GM12878 (cell line): Measurements from ENCODE around the gene SETD1A. TPM values are rescaled to one million over a fixed set of nuclear protein-coding genes. Genes with fewer than 3 reads are reported as not detected.

Source experiments
- ATAC-seq: fragments of 200-7000 bp; cut with Tn5 transposase; 3 replicates; pipeline ENCODE4 v1.9.1; 2020; ENCODE audit warnings: mild to moderate bottlenecking, moderate library complexity
- BruUV-seq: library from RNA; stranded (reverse); fragments of 400-500 nt; replicated peaks from 2 replicates; lab custom pipeline; 2021; lab: Mats Ljungman, UMichigan
- CTCF ChIA-PET: fragments of 300-600 bp; sonication (Branson Sonifier 250); formaldehyde crosslinking; extraction: SDS; loops from one replicate; lab custom pipeline; 2021; ENCODE audit warnings: inconsistent platforms; lab: Yijun Ruan, JAX
- POLR2A ChIA-PET: fragments of 350-600 bp; formaldehyde crosslinking; extraction: SDS; loops from one replicate; lab custom pipeline; 2021; ENCODE audit warnings: inconsistent platforms; lab: Charles Lee
- RAD21 ChIA-PET: fragments of 300-600 bp; sonication (Branson Sonifier 250); formaldehyde crosslinking; loops from one replicate; lab custom pipeline; 2023; ENCODE audit warnings: antibody characterized with exemption; ENCODE audit not compliant: unreplicated experiment; lab: Charles Lee
- SMC1A ChIA-PET: fragments of 300-600 bp; sonication (Branson Sonifier 250); formaldehyde crosslinking; loops from one replicate; lab custom pipeline; 2023; ENCODE audit not compliant: unreplicated experiment, uncharacterized antibody; lab: Charles Lee
- DNase-seq: peaks from one replicate; pipeline ENCODE4 v3.0.0-alpha.2; 2011; ENCODE audit warnings: low read depth, low spot score
- FAIRE-seq: peaks from 3 replicates; lab custom pipeline; 2011; peaks lifted over from hg19 to GRCh38; lab: Jason Lieb, UNC
- H2AFZ ChIP-seq: 2 replicates; pipeline ENCODE4 v1.6.0; 2011; ENCODE audit warnings: low read depth, low read length, control low read depth; ENCODE audit not compliant: control insufficient read depth
- H3K27ac ChIP-seq: 2 replicates; pipeline ENCODE4 v1.5.1; 2011; ENCODE audit warnings: control low read depth; ENCODE audit not compliant: control insufficient read depth, insufficient read depth
- H3K27me3 ChIP-seq, 2 experiments: replicated peaks in 1 of 2; 2 replicates each; pipeline versions ENCODE4 v1.6.0 to v1.6.1; 2011; ENCODE audit warnings: low read length in 1 of 2; ENCODE audit not compliant: control insufficient read depth in 2 of 2, insufficient read depth in 2 of 2
- H3K36me3 ChIP-seq, 2 experiments: 2 replicates each; pipeline ENCODE4 v1.5.1; 2011; ENCODE audit warnings: low read length in 1 of 2; ENCODE audit not compliant: control insufficient read depth in 2 of 2, insufficient read depth in 2 of 2
- H3K4me1 ChIP-seq: 2 replicates; pipeline ENCODE4 v1.6.1; 2011; ENCODE audit warnings: mild to moderate bottlenecking, low read length, moderate library complexity, mixed read lengths; ENCODE audit not compliant: control insufficient read depth, insufficient read depth
- H3K4me2 ChIP-seq: 2 replicates; pipeline ENCODE4 v1.6.0; 2011; ENCODE audit warnings: control low read depth; ENCODE audit not compliant: control insufficient read depth, insufficient read depth
- H3K4me3 ChIP-seq: fragments of 200-600 bp; sonication (generic); 2 replicates; pipeline ENCODE4 v1.5.1; 2016
- H3K79me2 ChIP-seq: 2 replicates; pipeline ENCODE4 v1.6.0; 2011; ENCODE audit warnings: low read length; ENCODE audit not compliant: control insufficient read depth, insufficient read depth
- H3K9ac ChIP-seq: 2 replicates; pipeline ENCODE4 v1.8.0; 2011; ENCODE audit warnings: low read length, control low read depth, mixed read lengths; ENCODE audit not compliant: control insufficient read depth, insufficient read depth
- H3K9me3 ChIP-seq: replicated peaks from 3 replicates; pipeline ENCODE4 v1.5.1; 2011; ENCODE audit warnings: mild to moderate bottlenecking, low read length; ENCODE audit not compliant: control insufficient read depth, insufficient read depth
- H4K20me1 ChIP-seq: 2 replicates; pipeline ENCODE4 v1.6.0; 2011; ENCODE audit not compliant: control insufficient read depth, insufficient read depth
- CHD4 ChIP-seq: fragments of 200-600 bp; sonication (generic); IDR thresholded peaks from 2 replicates; pipeline ENCODE4 v1.6.1; 2016; ENCODE audit warnings: mild to moderate bottlenecking
- EGR1 ChIP-seq, 2 experiments: IDR thresholded peaks; 1 replicate in 1 of 2; 2 replicates in 1 of 2; pipeline ENCODE4 v1.6.1; 2011 to 2012; ENCODE audit warnings: low read depth in 2 of 2, low read length in 2 of 2, borderline replicate concordance in 1 of 2, mild to moderate bottlenecking in 1 of 2, moderate library complexity in 1 of 2
- FOS ChIP-seq: IDR thresholded peaks from 3 replicates; pipeline ENCODE4 v1.6.1; 2011; ENCODE audit warnings: borderline replicate concordance; ENCODE audit not compliant: insufficient read length; ENCODE audit errors: extremely low read depth
- FOXK2 ChIP-seq: fragments of 450-650 bp; IDR thresholded peaks from 2 replicates; pipeline ENCODE4 v1.6.1; 2017; ENCODE audit warnings: mild to moderate bottlenecking, moderate library complexity
- MEF2B ChIP-seq: fragments of 450-650 bp; IDR thresholded peaks from 2 replicates; pipeline ENCODE4 v1.6.1; 2018; ENCODE audit warnings: mild to moderate bottlenecking, moderate library complexity; ENCODE audit not compliant: partially characterized antibody, poor library complexity, severe bottlenecking
- PAX5 ChIP-seq: IDR thresholded peaks from 2 replicates; pipeline ENCODE4 v1.6.1; 2011; ENCODE audit warnings: low read depth, low read length, borderline replicate concordance
- RAD51 ChIP-seq: fragments of 450-650 bp; IDR thresholded peaks from 2 replicates; pipeline ENCODE4 v1.6.1; 2016; ENCODE audit warnings: moderate library complexity, mild to moderate bottlenecking, inconsistent platforms
- RB1 ChIP-seq: fragments of 450-650 bp; formaldehyde crosslinking; IDR thresholded peaks from 2 replicates; pipeline ENCODE4 v1.6.1; 2017; ENCODE audit warnings: mild to moderate bottlenecking, borderline replicate concordance
- RELA ChIP-seq: fragments of 450-650 bp; IDR thresholded peaks from 2 replicates; pipeline ENCODE4 v1.8.0; 2014; ENCODE audit warnings: borderline replicate concordance; ENCODE audit not compliant: partially characterized antibody
- SIN3A ChIP-seq: IDR thresholded peaks from 2 replicates; pipeline ENCODE4 v1.6.1; 2012; ENCODE audit warnings: low read depth, low read length, improper control_type of control experiment
- SUPT20H ChIP-seq: IDR thresholded peaks from 2 replicates; pipeline ENCODE4 v1.6.1; 2011; ENCODE audit warnings: low read depth, mild to moderate bottlenecking, low read length, moderate library complexity, borderline replicate concordance; ENCODE audit not compliant: control insufficient read depth
- TAF1 ChIP-seq: IDR thresholded peaks from 2 replicates; pipeline ENCODE4 v1.6.1; 2011; ENCODE audit warnings: mild to moderate bottlenecking, low read depth, low read length, borderline replicate concordance
- ZNF274 ChIP-seq: IDR thresholded peaks from one replicate; pipeline ENCODE4 v1.8.0; 2011; ENCODE audit not compliant: insufficient read length, insufficient read depth
- WGBS: methylation state at CpG from one replicate; pipeline ENCODE4 v1.1.6; 2016; ENCODE audit warnings: low lambda C conversion rate; ENCODE audit not compliant: insufficient replicate concordance, insufficient coverage; ENCODE audit errors: missing lambda C conversion rate; 5-methylcytosine and 5-hydroxymethylcytosine counted together
- in situ Hi-C: fragments of 300-500 bp; cut with MboI; formaldehyde crosslinking; loops from 9 replicates; pipeline ENCODE4 v1.14.3; 2018; ENCODE audit warnings: mixed read lengths
- intact Hi-C: fragments of 100-400 bp; cut with micrococcal nuclease; formaldehyde crosslinking; loops from one replicate; pipeline ENCODE4 v1.14.2; 2022; ENCODE audit not compliant: unreplicated experiment
- polyA plus RNA-seq, 11 experiments: library from polyadenylated mRNA; depleted of rRNA in 4 of 11; unstranded in 6 of 11; stranded (reverse) in 5 of 11; fragments of >200 nt; fragmentation: Nextera tagmentation in 4 of 11; fragmentation: Illumina TruSeq in 1 of 11; extraction: Ambion mirVana in 4 of 11; extraction: Trizol in 1 of 11; gene quantifications; 1 replicate in 1 of 11; 2 replicates in 10 of 11; pipeline versions ENCODE4 v1.2.1 to v1.2.3, GENCODE V29; 2011 to 2016; ENCODE audit warnings: inconsistent platforms in 2 of 11, missing spikeins in 2 of 11, low read depth in 1 of 11
- total RNA-seq, 4 experiments: library from RNA; depleted of rRNA in 3 of 4; stranded (reverse); fragments of >200 nt in 3 of 4; fragmentation: Illumina TruSeq in 1 of 4; extraction: Trizol in 1 of 4; gene quantifications; 2 replicates each; pipeline versions ENCODE4 v1.2.1 to v1.2.3, GENCODE V29; 2013 to 2021
- TF ChIP-seq, protein P1 (sequence below): fragments of 450-650 bp; IDR thresholded peaks from 2 replicates; pipeline ENCODE4 v1.6.1; 2017; ENCODE audit warnings: mild to moderate bottlenecking, moderate library complexity
- TF ChIP-seq, protein P2 (sequence below): fragments of 450-650 bp; IDR thresholded peaks from 2 replicates; pipeline ENCODE4 v1.6.1; 2017; ENCODE audit warnings: mild to moderate bottlenecking

SETD1A gene
- total and polyA plus RNA-seq, 10 of the 15 experiments (the other 5 are each of a cell fraction or from before 2014, with no cell fraction given), result 0.02 to 25.9 (median 4.9) TPM

DNA sequence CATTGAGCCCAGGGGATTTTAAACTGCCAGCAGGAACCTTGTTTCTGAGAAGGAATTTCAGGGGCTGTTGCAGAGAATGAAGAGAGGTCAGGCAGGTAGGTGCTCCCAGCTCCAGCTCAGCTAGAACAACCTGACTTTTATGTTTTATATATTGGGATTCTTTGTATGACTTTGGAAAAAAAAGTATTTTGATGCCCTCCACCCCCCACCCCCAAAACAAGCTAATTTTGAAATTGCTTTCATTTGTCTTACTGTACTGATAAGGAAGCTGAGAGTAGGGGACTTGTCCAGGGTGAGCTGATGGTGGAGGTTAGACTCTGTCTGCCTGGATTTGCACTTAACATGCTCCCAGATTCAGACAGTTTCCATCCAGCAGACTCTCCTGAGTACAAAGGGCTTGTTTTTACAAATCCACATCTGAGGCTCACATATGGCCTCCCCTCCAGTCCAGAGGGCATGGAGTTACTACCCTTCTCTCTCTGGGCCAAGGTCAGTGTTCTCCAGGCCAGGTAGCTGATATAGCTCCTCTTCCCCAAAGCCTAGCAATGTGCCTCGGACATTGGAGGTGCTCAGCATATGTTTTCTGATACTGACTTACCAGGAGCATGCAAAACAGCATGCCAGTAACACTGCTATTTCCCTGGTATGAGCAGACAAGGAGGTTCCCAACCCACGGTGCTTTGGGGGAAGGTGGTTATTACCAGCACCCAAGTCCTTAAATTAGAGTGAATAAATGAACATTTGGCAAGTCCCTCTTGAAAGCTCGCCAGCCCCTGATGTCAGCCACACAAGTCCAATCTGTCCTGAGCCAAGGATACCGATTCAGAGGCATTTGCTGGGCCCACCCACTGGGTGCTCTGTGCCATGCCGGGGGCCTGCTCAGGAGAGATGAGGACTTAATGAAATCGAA is 41.6 kb downstream of the SETD1A start:
- Histone ChIP-seq H3K36me3 (no peaks in the 10 kb centered on the region), H3K4me2 (no peak overlapping the region), H4K20me1 (no peaks in the 10 kb centered on the region), H3K27me3 (no peaks in the 10 kb centered on the region; a peak in 1 of 4 replicates), H3K4me3 (no peak overlapping the region), H3K9me3 (no peaks in the 10 kb centered on the region), H3K4me1 (peaks cover 11% of the 10 kb centered on the region), H3K79me2 (no peaks in the 10 kb centered on the region; the same call in 1 of the 2 replicates), H3K9ac (no peak overlapping the region), H2AFZ (no peak overlapping the region), H3K27ac (no peak overlapping the region)
- in situ Hi-C loops, result loop anchor here (25.0 kb wide), 1 partner anchor 438 kb away; the partner anchor contains the start of genes COX6A2 and ZNF843
- ChIA-PET RAD21 (interaction anchor here (0.8 to 1.6 kb wide), 4 partner anchors 13 to 457 kb away, joined by 3 to 4 read pairs (median 3); no protein-coding TSS in a partner anchor), POLR2A (interaction anchor here (0.6 to 1.1 kb wide), 3 partner anchors 13 to 118 kb away, joined by 3 read pairs; partner anchors contain the start of genes KAT8 and VKORC1), CTCF (interaction anchor here (0.7 to 2.4 kb wide), 5 partner anchors 14 to 461 kb away, joined by 3 to 10 read pairs (median 4); partner anchors contain the start of gene HSD3B7), SMC1A (interaction anchor here (0.7 to 1.2 kb wide), 6 partner anchors 10 to 143 kb away, joined by 3 to 4 read pairs (median 3); partner anchors contain the start of gene HSD3B7)
- 34% methylated on average over 6 of the region's 6 CpGs for WGBS
- no TSS peak for BruUV-seq
- DNase-seq, result no peak
- intact Hi-C loops, result loop anchor here (5.0 to 10.0 kb wide), 3 partner anchors 76 to 183 kb away; partner anchors contain the start of genes FUS, ZNF646 and ZNF668
- FAIRE-seq, result no peak
- no peak for ATAC-seq
- TF ChIP-seq TAF1, result no peak
- TF ChIP-seq RB1, result no peak
- TF ChIP-seq SUPT20H, result no peak
- TF ChIP-seq FOXK2, result no peak
- TF ChIP-seq MEF2B, result no peak
- TF ChIP-seq RAD51, result no peak
- TF ChIP-seq RELA, result no peak
- no peak for TF ChIP-seq EGR1 (IDR thresholded peaks at IDR 0.05; ENCODE audit: borderline replicate concordance in 1 of 2, low read depth in 2 of 2, low read length in 2 of 2)
- no peak for TF ChIP-seq FOS
- TF ChIP-seq, protein P1, sequence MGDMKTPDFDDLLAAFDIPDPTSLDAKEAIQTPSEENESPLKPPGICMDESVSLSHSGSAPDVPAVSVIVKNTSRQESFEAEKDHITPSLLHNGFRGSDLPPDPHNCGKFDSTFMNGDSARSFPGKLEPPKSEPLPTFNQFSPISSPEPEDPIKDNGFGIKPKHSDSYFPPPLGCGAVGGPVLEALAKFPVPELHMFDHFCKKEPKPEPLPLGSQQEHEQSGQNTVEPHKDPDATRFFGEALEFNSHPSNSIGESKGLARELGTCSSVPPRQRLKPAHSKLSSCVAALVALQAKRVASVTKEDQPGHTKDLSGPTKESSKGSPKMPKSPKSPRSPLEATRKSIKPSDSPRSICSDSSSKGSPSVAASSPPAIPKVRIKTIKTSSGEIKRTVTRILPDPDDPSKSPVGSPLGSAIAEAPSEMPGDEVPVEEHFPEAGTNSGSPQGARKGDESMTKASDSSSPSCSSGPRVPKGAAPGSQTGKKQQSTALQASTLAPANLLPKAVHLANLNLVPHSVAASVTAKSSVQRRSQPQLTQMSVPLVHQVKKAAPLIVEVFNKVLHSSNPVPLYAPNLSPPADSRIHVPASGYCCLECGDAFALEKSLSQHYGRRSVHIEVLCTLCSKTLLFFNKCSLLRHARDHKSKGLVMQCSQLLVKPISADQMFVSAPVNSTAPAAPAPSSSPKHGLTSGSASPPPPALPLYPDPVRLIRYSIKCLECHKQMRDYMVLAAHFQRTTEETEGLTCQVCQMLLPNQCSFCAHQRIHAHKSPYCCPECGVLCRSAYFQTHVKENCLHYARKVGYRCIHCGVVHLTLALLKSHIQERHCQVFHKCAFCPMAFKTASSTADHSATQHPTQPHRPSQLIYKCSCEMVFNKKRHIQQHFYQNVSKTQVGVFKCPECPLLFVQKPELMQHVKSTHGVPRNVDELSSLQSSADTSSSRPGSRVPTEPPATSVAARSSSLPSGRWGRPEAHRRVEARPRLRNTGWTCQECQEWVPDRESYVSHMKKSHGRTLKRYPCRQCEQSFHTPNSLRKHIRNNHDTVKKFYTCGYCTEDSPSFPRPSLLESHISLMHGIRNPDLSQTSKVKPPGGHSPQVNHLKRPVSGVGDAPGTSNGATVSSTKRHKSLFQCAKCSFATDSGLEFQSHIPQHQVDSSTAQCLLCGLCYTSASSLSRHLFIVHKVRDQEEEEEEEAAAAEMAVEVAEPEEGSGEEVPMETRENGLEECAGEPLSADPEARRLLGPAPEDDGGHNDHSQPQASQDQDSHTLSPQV, result no peak
- TF ChIP-seq SIN3A, result no peak
- no peak for TF ChIP-seq CHD4
- no peak for TF ChIP-seq PAX5
- no peak for TF ChIP-seq ZNF274
- TF ChIP-seq, protein P2, sequence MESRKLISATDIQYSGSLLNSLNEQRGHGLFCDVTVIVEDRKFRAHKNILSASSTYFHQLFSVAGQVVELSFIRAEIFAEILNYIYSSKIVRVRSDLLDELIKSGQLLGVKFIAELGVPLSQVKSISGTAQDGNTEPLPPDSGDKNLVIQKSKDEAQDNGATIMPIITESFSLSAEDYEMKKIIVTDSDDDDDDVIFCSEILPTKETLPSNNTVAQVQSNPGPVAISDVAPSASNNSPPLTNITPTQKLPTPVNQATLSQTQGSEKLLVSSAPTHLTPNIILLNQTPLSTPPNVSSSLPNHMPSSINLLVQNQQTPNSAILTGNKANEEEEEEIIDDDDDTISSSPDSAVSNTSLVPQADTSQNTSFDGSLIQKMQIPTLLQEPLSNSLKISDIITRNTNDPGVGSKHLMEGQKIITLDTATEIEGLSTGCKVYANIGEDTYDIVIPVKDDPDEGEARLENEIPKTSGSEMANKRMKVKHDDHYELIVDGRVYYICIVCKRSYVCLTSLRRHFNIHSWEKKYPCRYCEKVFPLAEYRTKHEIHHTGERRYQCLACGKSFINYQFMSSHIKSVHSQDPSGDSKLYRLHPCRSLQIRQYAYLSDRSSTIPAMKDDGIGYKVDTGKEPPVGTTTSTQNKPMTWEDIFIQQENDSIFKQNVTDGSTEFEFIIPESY, result no peak
